HG03095 (cell line): ENCODE data around the gene FAM13A.
A peak's percentile ranks its signal among the peaks of the same experiment; 100 is the strongest.

Experiments
- ATAC-seq: cut with Tn5 transposase; IDR thresholded peaks from one replicate; pipeline ENCODE4 v1.9.1; 2021; ENCODE audit warnings: moderate library complexity; ENCODE audit not compliant: unreplicated experiment

FAM13A gene

DNA sequence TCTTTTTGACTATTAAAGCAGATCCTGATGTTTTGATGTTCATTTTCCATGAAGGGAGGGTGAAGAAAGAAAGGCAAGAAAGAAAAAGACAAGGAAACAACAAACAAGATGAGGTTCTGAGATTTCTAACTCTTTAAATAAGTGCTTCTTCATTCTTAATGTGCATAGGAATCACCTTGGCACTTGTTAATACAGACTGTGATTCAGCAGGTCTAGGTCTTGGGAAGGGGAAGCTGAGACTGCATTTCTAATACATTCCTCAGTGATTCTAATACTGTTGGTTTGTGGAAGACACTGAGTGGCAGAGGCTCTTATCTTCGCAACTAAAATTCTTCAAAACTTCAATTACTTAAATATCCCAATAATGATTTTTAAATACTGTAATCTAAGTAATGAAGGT, 264.2 kb downstream of the FAM13A start:
- no peak for ATAC-seq

DNA sequence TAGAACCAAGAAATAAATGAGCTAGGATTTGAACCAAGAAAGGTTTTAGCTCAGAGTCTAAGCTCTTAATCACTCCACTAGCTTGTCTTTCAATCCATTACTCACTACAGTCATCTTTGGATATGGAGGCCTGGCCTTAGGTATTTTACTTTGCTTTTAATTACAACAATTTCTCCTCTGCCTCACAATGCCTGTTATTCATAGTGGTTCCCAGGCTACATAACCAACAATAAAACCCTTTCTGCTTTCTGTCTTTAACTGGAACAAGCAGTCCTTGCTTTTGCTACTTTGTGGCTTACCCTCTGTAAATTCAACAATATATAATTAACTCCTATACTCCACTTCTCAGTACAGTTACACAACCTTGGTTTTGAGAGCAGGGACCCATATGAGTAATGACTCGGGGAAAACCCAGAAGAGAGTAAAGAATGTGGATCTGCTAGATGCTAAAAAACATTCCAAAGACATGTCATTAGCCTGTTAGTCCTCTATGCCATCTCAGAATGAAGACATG, 264.7 kb downstream of the FAM13A start:
- peak; percentile 80 for ATAC-seq

DNA sequence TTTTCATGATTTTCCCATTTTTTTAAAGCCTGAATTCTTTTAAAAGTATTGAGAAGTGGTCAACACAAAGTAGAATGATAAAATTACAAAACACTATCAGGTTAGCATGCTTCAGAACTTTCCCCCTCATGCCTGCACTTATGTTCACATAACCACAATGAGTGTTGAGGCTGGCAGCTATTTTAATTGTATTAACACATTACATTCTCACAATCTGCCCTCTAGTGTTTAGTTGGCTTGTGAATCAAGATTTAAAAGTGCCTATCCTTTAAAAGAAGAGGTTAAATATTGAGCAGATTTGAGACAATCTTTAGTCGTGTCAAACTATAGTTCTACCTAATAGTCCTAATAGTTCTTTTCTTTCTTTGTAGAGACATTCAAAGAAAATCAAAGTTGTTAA, 265.7 kb downstream of the FAM13A start:
- ATAC-seq = no peak

GRCh38 chr4:88788895-88789294, 268.1 kb downstream of the FAM13A start:
- no peak for ATAC-seq

DNA sequence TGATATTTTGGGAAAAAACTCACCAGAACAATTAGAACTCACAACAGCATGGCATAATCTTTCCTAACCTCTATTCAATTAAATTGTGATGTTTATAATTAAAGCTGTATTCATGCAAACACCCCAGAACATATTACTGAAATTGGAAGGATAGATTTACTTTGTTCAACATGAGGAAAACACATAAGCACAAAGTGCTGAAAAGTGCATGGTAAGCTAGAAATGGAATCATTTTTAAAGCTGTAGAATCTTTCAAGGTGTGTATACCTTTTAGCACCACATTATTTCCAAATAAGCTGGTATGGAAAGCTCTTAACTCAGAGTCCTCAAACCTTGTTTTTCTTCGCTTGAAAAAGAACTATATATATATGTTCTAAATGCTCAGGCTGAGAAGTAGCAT, 268.6 kb downstream of the FAM13A start:
- ATAC-seq = no peak

GRCh38 chr4:88786011-88786410, 271.0 kb downstream of the FAM13A start:
- no peak for ATAC-seq

DNA sequence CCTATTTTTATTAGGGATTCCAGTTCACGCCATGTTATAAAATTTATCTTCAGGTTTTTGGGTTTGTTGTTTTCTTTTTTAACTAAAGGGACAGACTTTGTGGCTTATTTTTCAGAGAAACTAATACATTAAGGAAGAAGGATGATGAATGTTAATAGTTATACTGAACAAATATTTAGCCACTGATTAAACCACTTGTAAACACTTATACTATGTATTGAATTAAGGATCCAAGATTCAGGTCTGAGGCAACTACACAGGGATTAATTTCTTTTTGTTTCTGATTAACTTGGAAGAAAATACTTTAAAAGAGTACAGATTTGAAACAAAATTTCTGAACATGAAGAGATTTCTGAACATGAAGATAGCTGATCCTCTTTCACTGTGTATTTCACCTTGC, 276.6 kb downstream of the FAM13A start:
- no peak for ATAC-seq

DNA sequence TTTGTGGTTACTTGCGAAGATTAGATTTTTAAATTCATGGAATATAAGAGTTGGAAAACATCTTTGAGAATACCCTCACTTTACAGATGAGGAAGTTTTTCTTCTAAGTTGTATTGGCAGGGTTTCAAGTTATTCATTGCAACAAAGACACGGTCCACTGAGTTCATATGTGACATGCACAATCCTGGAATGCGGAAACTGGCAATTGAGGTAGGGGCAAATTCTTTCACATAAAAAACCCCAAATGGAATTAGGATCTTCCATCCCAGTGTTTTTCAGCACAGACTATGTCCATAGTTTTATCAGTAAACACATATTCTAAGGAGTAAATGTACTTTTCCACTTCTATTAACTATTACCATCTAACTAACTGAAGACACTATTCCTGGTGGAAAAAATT, 277.6 kb downstream of the FAM13A start:
- ATAC-seq = no peak

- ATAC-seq = no peak
Observed at GRCh38 chr4:88775529-88775928, 281.5 kb downstream of the FAM13A start.

- no peak for ATAC-seq
Observed at GRCh38 chr4:88775026-88775425, 282.0 kb downstream of the FAM13A start.

DNA sequence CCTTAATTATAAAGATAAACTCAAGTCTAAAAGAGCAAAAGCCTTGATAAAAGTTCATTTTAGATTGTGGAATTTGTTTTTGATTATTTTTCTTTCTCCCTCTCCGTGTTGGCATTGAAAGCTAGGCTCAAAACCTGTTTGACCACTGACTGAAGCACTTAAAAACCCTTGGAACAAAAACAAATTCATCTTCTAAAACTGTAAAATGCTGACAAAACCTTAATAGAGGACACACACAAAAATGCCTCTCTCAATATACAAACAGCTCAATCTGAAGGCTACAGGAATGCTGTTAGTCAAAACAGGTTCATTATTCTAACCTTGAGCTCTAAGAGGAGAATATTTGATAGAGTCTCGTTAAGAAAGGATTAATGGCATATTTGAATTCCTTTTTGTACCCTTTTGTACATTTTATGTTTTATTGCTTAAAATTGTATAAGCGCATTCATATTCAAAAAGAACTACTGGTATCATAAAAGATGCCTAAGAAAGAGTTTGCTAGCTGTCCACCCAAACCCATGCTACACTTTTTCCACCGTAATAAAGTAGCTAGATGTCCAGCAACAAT, 285.0 kb downstream of the FAM13A start:
- no peak for ATAC-seq

GRCh38 chr4:88765729-88766128, 291.3 kb downstream of the FAM13A start:
- no peak for ATAC-seq

- no peak for ATAC-seq
Observed at GRCh38 chr4:88763075-88763474, 293.9 kb downstream of the FAM13A start.

DNA sequence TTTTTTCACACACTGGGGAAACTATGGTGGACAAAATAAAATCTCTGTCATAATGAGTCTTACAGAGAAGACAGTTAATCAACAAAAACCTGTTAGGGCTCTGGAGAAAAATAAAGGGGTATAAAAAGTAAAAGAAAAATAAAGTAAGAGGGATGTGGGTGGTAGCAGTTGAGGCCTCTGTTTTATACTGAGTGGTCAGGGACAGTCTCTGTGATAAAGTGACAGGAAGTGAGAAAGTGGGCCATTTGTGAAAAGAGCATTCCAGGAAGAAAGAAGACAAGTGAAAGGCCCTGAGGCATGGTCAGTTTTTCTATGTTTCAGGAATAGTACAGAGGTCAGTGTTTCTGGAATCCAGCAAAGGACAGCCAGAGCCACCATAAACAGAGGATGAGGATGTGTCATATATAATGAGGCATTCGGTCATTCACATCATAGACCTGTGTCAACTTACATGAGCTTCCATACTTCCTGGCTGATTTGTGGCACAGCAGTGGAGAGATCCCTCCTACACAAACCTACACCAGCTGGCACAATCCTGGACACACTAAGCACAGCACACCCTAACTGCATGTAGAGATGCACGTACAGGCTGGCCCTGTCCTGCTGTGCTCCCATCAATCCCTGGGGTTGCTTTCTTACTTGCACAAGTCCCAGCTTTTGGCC, 295.0 kb downstream of the FAM13A start:
- no peak for ATAC-seq

- ATAC-seq = no peak
Observed at GRCh38 chr4:88761342-88761741, 295.6 kb downstream of the FAM13A start.

GRCh38 chr4:88759895-88760290, 297.1 kb downstream of the FAM13A start:
- ATAC-seq = no peak

DNA sequence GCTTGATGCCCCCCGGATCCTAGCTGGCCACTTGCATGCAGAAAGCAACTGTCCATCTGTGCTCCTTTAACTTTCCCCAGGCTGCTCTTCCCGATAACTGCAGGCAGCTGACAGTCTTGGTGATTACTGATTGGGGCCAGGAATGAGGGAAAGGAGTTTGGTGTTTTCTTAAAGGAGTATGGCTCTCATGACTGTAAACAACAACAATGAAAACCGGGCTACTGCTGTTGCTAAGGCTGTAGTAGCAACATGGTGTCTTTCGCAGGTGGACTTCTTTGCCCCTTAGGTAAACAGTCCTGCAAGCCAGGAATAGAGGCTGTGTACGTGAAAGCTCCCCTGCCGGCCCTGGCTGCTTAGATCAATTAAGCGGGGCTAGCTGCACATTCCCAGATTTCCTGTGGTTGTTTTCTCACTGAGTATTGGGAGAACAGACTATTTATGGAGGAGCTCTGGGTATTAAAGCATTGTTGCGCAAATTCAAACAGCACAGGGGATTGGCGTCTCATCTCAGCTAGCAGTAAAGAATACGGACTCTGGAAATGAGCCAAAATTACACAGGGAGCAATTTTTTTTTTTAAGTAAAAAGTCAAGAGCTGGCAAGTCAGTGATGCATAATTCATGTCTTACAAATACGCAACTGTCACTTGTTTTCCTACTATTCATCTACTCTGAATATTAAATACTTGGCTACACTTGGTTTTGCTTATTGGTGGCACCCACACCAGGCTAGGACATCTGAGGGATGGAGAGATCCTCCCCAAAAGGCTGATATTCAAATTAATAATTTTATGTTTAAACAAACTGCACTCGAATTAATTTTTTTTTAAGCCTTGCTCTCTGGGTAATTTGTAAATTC, 297.7 kb downstream of the FAM13A start:
- no peak for ATAC-seq

DNA sequence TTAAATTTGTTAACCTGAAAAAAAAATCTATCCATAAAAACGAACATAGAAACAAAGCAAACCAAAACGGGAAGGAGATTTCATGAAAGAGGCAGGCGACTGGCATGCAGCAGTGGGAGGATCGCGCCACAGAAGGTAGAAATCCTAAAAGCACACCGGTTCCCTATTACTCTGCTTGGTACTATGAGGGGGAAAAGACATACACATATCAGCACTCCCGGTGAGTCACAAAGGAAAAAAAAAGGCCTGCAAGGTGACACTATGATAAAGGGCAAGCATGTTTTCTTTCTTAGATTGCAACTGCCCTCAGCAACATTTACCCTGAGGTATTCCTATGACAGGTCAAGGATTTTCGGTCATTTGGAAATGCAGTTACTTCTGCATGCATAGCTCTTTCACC, 298.7 kb downstream of the FAM13A start:
- ATAC-seq = no peak

GRCh38 chr4:88757776-88758175, 299.2 kb downstream of the FAM13A start:
- no peak for ATAC-seq

GRCh38 chr4:88757067-88757466, 299.9 kb downstream of the FAM13A start:
- no peak for ATAC-seq

DNA sequence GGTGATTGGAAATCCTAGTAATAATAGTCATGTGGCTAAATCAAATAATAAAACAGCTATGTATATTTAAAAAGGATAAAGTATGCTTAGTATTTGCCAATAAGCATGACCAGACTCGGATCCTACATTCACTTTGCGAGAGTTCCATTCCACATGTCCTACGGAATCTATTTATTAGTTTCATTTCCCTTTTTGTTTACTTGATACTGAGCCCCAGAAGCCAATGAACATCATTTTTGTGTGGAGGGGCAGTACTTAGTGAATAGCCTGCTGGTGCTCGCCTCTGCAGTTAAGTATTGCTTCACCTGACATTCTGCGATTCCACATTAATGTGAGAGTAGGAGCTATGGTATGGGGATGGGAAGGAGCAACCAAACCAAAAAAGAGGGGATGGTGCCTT, 300.8 kb downstream of the FAM13A start:
- no peak for ATAC-seq

GRCh38 chr4:88755454-88755853, 301.5 kb downstream of the FAM13A start:
- no peak for ATAC-seq
